ENCODE data around the gene PLEKHF1.
A peak's percentile ranks its signal among the peaks of the same experiment; 100 is the strongest.
"Not testable (repeated sequence)": the region's sequence is repeated elsewhere in the genome, so short reads cannot be mapped to it uniquely, and the experiment has no call there.

The PLEKHF1 gene

DNA sequence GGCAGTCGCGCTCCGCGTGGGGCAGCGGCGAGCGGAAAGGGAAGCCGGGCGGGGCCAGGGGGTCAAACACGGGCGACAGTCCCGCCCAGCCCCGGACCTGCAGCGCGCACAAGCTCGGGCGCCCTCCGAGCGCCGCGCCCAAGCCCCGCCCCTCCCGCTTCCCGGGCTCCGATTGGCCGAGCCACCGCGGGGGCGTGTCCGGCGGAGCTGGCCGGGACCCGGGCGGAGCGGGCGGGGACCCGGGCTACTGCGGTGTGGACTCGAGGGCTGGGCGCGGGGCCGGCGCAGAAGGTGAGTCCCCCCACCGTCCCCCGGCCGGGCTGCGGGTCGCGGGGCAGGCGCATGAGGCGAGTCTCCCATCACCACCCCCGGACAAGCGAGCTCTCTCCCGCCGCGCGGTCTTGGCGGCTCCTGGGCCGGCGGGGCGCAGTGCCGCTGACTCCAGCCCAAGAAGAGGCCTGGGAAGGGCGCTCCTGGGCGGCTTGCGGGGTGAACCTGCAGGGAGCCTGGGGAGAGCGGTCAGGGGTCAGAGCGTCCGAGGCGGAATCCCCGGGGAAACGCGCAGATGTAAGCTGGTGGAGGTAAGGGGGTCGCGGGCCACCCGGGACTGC lies at the start of gene PLEKHF1:
Gene PLEKHF1 (plus strand): TSS at position 247 of the 611 bp plus-strand sequence. CDS start 8,379 bp downstream, outside the sequence.
- peak; percentile 82 to 88 for DNase-seq (ENCODE audit: low read depth in 2 of 2)

GRCh38 chr19:29615891-29616425 lies 49.3 kb upstream of the PLEKHF1 start:
- DNase-seq (ENCODE audit: low read depth in 2 of 2): no peak

DNA sequence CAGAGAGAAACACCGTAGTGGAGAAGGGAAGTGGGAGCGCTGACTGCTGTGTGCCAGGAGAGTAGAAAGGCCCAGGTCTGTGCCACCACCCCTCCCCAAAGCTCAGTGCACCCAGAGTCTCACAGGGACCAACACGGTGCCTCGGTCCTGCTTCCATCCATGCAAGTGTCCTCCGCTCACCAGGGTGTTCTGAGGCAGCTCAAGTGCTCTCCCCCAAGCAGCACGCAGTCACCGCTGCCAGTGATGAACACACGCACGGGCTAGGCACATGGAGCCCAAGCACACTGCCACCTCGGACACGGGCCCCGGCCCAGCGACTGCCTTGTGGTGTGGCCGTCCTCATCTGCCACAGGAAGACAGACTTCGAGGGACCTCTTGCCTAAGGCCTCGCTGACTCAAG lies 48.7 kb upstream of the PLEKHF1 start:
- no peak for DNase-seq (ENCODE audit: low read depth in 2 of 2)

GRCh38 chr19:29617366-29618266 lies 47.6 kb upstream of the PLEKHF1 start:
- no peak for DNase-seq (ENCODE audit: low read depth in 2 of 2)

DNA sequence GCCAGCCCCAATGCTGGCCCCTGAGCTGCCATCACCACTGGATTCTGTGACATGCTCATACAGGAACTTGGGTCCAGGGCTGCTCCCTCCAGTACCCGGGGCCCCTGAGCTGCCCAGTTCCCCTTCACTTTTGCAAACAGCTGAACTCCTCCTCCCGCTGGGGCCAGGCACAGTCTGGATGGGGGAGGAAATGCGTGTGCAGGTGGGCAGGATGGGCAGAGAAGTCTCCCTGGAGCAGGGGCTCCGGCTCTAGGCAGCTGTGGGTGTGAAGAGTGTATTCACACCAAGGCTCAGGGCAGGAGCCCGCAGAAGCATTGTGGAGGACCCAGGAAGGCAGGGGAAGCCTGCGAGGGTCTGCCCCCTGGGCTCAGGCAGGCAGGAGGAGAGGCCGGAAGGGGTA lies 46.8 kb upstream of the PLEKHF1 start:
- DNase-seq (ENCODE audit: low read depth in 2 of 2): no peak

- no peak for DNase-seq (ENCODE audit: low read depth in 2 of 2)
Observed at GRCh38 chr19:29618871-29619270, 46.4 kb upstream of the PLEKHF1 start.

DNA sequence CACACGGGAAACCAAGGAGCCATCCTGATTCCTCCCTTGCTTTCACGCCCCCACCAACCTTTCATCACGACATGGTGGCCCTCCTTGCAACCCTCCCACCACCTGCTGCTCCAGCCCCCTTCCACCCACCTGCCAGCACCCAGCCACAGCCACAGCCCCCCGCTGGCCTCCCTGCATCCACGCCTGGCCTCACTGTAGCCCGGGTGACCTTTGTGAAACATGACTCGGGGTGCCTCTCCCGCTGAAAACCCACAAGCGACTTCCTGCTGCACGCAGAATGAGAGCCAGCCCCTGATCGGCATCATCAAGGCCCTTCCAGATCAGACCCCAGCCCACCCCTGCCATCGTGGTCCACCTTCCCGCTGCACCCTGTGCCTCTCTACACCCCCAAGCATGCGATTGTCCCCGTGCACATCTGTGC lies 44.3 kb upstream of the PLEKHF1 start:
- DNase-seq (ENCODE audit: low read depth in 2 of 2): peak; percentile 56 to 67

- peak in 1 of 2 donors; percentile 43 for DNase-seq (ENCODE audit: low read depth in 2 of 2)
Observed at GRCh38 chr19:29622166-29623070, 42.8 kb upstream of the PLEKHF1 start.

GRCh38 chr19:29623726-29624488 lies 41.4 kb upstream of the PLEKHF1 start:
- peak; percentile 65 to 75 for DNase-seq (ENCODE audit: low read depth in 2 of 2)

DNA sequence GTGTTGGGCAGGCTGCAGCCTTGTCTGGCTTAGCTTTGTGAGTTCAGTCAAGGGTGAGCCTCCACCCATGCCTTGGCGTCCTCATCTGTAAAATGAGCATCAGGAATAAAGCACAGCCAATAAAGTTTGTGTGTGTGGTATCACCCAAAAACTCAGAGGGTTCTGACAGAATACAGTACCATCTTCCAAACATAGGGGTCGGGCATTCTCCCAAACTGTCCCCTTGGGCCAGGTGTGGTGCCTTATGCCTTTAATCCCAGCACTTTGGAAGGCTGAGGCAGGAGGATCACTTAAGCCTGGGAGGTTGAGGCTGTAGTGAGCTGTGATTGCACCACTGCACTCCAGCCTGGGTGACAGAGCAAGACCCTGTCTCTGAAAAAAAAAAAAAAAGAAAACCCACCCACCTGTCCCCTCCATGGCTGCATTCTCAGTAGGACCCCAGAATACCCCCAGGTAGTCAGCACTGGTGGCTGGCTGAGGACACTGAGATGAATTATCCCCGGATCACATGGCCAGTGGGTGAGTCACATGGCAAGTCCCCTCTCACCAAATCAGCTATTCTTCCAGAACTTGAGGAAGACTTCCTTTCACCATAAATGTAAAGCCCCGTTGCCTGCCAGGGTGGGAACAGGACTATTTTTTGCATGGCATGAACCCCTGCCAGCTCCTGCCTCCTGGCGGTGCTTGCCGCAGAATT lies 40.6 kb upstream of the PLEKHF1 start:
- DNase-seq (ENCODE audit: low read depth in 2 of 2): no peak

DNA sequence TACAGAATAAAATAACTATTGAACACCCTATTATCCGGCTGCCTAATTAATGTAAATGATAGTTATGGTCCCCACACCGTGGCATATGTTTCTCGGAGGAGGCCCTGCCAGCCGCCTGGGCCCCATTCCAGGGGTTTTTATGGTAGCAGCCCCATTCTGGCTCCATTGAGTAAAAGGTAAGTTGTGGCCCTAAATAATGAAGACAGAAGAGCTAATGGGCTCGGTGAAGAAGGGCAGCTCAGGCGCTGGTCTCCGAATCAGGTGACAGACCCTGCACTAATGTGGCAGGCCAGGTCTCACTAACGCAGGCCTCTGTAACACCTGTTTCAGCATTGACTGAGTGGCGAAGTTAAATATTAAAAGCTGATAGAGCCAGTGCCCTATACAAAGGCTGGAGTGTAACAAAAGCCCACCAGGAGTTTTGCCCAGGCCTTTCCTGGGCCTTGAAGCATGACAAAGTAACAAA lies 40.0 kb upstream of the PLEKHF1 start:
- DNase-seq (ENCODE audit: low read depth in 2 of 2): no peak

GRCh38 chr19:29626386-29626785 lies 38.9 kb upstream of the PLEKHF1 start:
- DNase-seq (ENCODE audit: low read depth in 2 of 2): no peak

DNA sequence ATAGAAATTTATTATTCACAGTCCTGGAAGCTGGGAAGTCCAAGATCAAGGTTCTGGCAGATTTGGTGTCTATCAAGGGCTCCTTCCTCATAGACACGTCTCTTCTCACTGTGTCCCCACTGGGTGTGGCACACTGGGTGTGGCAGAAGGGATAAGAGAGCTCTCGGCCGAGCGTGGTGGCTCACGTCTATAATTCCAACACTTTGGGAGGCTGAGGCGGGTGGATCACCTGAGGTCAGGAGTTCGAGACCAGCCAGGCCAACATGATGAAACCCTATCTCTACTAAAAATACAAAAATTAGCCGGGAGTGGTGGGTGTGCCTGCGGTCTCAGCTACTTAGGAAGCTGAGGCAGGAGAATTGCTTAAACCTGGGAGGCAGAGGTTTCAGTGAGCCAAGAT lies 38.4 kb upstream of the PLEKHF1 start:
- not testable (repeated sequence) for DNase-seq (ENCODE audit: low read depth in 2 of 2)

DNA sequence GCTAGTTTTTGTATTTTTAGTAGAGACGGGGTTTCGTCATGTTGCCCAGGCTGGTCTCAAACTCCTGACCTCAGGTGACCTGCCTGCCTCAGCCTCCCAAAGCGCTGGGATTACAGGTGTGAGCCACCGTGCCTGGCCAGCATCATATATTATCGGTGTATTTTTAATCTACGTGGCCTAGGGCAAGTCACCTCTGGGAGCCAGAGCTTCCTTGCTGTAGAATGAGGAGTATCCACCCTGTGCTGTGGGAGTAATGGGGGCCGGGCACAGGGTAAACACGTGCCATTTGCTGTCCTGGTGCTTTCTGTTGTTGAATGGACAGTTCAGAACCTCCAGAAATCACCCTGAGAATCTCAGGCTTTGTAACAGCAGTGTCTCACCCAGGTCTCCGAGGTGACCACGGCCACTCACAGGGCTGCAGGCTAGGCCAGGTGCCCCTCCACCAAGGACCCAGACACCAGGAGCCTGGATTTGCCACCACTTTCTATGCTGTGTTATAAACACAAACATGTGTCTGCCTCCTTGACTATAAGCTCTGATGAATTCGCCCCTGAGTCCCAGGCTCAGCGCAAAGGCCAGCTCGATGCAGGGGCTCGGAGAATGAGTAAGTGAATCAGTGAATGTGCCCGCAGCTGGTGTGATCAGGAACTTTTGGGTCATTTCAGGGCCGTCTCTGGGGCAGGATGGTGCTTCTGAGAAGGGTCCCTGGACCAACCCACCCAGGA lies 36.4 kb upstream of the PLEKHF1 start:
- no peak for DNase-seq (ENCODE audit: low read depth in 2 of 2)

DNA sequence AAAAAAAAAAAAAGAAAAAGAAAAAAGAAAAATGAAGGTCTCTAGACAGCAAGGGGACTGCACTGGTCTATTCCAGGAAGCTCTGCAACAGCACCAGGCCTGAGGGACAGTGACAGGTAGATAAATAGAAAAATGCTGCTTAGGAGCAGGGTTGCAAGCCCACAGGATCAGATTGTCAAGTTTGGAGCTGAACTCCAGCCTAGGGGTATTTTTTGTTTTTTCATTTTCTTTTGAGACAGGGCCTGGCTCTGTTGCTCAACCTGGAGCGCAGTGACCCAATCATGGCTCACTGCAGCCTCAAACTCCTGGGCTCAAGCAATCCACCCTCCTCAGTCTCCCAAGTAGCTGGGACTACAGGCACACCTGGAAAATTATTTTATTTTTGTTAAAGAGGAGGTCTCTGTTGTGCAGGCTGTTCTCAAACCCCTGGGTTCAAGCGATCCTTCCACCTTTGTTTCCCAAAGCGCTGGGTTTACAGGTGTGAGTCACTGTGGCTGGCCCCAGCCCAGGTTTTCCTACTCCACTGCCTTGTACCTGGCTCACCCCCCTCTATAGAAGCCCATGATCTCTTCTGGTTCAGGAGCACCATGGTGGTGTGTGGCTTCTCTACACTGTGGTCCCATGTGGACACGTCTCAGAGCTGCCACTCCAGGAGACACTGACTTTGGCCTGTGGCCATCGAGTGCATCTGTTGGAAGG lies 35.3 kb upstream of the PLEKHF1 start:
- no peak for DNase-seq (ENCODE audit: low read depth in 2 of 2)

DNA sequence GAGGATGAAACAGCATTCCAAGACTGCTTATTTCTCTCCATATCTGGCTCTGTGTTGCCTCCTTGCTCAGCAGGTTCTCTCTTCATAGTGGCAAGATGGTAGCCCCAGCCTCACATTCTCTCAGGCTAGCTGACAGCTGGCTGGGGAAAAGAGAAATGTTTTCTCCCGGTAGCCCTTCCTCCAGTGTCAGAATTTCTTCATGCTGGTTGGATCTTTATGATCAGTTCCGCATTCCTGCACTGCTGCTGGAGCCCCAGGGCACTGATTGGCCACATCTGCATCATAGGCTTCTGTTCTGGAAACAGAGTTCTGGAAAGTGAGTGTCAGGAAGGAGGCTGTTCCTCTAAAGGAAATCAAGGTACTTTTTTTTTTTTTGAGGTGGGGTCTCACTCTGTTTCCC lies 34.6 kb upstream of the PLEKHF1 start:
- DNase-seq (ENCODE audit: low read depth in 2 of 2): no peak

GRCh38 chr19:29631450-29631849 lies 33.8 kb upstream of the PLEKHF1 start:
- DNase-seq (ENCODE audit: low read depth in 2 of 2): no peak

GRCh38 chr19:29634002-29634401 lies 31.3 kb upstream of the PLEKHF1 start:
- no peak for DNase-seq (ENCODE audit: low read depth in 2 of 2)
